Astrocyte of the spinal cord (primary cell): Measurements from ENCODE around the gene RSRC1.
"Not testable (repeated sequence)": the region's sequence is repeated elsewhere in the genome, so short reads cannot be mapped to it uniquely, and the experiment has no call there.

Experiments
- DNase-seq: peaks from one replicate; pipeline ENCODE4 v3.0.0; 2011; ENCODE audit warnings: low read depth, low spot score
- H3K4me3 ChIP-seq: 2 replicates; pipeline ENCODE4 v1.5.1; 2011; ENCODE audit warnings: low read depth, mild to moderate bottlenecking, low read length, moderate library complexity
- CTCF ChIP-seq: IDR thresholded peaks from 2 replicates; pipeline ENCODE4 v1.5.1; 2012; ENCODE audit warnings: low read depth, mild to moderate bottlenecking, low read length, inconsistent platforms
- in situ Hi-C: cut with HindIII; loops from 2 replicates; pipeline ENCODE4 v1.10.0; 2017; ENCODE audit warnings: low sequenced_read_pairs

Gene RSRC1

GRCh38 chr3:158295771-158296170, 185.9 kb downstream of the RSRC1 start:
- no peak for DNase-seq
- no peak overlapping the region for H3K4me3 ChIP-seq
- in situ Hi-C loops = no loop called here
- TF ChIP-seq CTCF = no peak

DNA sequence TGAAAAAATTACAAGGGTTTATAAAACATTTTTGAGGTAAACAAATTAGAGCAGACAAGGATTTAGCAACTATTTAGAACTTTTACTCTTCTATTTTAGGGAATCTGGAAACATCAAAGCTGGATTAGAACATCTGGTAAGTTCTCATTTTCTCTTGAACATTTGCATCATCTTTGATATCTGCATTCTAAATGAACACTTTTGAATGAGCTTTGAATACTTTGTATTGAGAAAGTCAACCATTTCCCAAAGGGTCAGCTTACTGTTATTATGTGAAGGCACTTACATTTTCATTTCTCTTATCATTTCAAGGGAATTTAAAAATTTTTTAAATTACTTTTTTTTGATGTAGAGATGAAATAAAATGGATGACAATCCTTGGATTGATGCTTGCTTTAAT, 188.1 kb downstream of the RSRC1 start:
- no peak for TF ChIP-seq CTCF
- in situ Hi-C loops = no loop called here
- no peak for DNase-seq
- H3K4me3 ChIP-seq = no peak overlapping the region

GRCh38 chr3:158308236-158308928, 198.5 kb downstream of the RSRC1 start:
- no peak overlapping the region for H3K4me3 ChIP-seq
- in situ Hi-C loops = no loop called here
- no peak for DNase-seq
- TF ChIP-seq CTCF = no peak

GRCh38 chr3:158312560-158313141, 202.8 kb downstream of the RSRC1 start:
- DNase-seq = no peak
- no peak overlapping the region for H3K4me3 ChIP-seq
- in situ Hi-C loops = no loop called here
- TF ChIP-seq CTCF = no peak

DNA sequence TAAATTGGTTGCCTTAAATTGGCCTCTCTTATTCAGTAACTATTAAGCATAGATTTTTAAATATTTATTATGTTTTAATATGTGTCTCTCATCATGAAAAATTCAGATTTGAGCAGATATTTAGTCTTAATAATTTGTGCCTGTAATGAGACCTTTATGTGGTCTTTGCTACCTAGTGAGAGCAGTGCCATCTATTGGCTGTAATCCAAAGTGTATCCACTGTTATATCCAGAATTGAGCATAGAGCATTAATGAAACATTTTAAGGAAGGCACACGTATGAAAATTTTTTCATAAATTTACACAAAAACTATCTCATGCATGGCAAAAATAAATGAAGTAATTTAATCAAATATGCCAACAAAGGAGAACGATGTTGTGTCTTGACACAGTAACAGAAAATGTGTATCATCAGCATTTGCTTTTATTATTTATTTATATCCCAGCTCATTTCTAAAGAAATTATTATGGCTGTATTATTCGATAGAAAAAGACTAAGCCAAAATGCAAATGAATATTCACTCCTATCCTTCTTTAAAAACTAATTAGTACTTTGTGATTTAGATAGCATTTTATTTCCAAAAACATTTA, 203.5 kb downstream of the RSRC1 start:
- TF ChIP-seq CTCF = peak; percentile 45
- no peak overlapping the region for H3K4me3 ChIP-seq
- DNase-seq = peak; percentile 43
- in situ Hi-C loops = no loop called here

DNA sequence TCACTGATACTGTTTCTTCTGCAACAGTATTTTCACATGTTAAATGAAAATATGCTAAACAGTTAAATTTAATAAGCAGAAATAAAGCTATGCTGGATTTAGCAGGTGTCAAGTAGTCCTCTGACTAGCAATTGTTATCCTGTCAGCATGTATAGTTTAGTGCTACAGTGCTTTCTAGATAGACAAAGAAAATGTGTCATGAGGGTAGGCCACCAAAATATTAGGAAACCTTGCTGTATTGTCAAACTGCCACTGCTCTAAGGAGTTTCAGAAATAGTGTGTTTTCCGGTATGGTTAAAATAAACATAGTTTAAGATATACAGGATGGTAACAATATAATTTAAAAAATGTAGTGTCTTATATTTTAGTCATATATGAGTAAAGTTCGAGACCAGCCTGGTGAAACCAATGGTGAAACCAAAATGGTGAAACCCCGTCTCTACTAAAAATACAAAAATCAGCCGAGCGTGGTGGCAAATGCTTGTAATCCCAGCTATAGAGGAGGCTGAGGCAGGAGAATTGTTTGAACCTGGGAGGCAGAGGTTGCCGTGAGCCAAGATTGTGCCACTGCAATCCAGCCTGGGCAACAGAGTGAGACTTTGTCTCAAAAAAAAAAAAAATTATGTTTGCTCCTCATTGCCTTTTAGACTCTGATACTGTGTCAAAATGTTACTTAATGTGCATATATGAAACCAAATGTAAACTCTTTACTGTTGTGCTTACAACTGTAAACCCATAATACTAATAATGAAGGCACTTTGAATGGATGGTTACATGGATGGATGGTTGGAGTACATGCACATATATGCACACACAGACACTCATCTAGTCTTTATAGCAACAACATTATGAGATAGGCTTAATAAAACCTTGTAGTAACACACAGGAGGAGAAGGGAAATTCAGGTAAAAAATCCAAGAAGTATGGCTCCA, 204.8 kb downstream of the RSRC1 start:
- no peak overlapping the region for H3K4me3 ChIP-seq
- in situ Hi-C loops = no loop called here
- no peak for TF ChIP-seq CTCF
- no peak for DNase-seq

- DNase-seq, in situ Hi-C loops: not testable (repeated sequence)
- peak overlapping the region; percentile 27 for H3K4me3 ChIP-seq
Measured at GRCh38 chr3:158329696-158330441, 220.0 kb downstream of the RSRC1 start.
